HG02642 (cell line): ENCODE results near the gene BMAL1.

ENCODE experiments used
- ATAC-seq: cut with Tn5 transposase; IDR thresholded peaks from one replicate; pipeline ENCODE4 v1.9.1; 2021; ENCODE audit warnings: mild to moderate bottlenecking; ENCODE audit not compliant: unreplicated experiment, poor library complexity

Gene BMAL1

GRCh38 chr11:13289081-13289480 is 11.5 kb downstream of the BMAL1 start:
- no peak for ATAC-seq

- ATAC-seq = no peak
Measured at GRCh38 chr11:13290221-13290980, 12.8 kb downstream of the BMAL1 start.

GRCh38 chr11:13291361-13291760 is 13.8 kb downstream of the BMAL1 start:
- no peak for ATAC-seq

GRCh38 chr11:13291800-13292199 is 14.2 kb downstream of the BMAL1 start:
- ATAC-seq = no peak

- no peak for ATAC-seq
Measured at GRCh38 chr11:13292970-13293369, 15.4 kb downstream of the BMAL1 start.

GRCh38 chr11:13294178-13294577 is 16.6 kb downstream of the BMAL1 start:
- no peak for ATAC-seq

GRCh38 chr11:13294771-13295579 is 17.4 kb downstream of the BMAL1 start:
- ATAC-seq = no peak

GRCh38 chr11:13297308-13297916 is 19.8 kb downstream of the BMAL1 start:
- ATAC-seq = no peak

- no peak for ATAC-seq
Measured at GRCh38 chr11:13297917-13298356, 20.3 kb downstream of the BMAL1 start.

GRCh38 chr11:13298765-13299164 is 21.2 kb downstream of the BMAL1 start:
- ATAC-seq = no peak

- ATAC-seq = no peak
Measured at GRCh38 chr11:13301522-13301921, 23.9 kb downstream of the BMAL1 start.

GRCh38 chr11:13302420-13302958 is 24.9 kb downstream of the BMAL1 start:
- no peak for ATAC-seq

- no peak for ATAC-seq
Measured at GRCh38 chr11:13303668-13304649, 26.4 kb downstream of the BMAL1 start.

- no peak for ATAC-seq
Measured at GRCh38 chr11:13304655-13305335, 27.2 kb downstream of the BMAL1 start.

- no peak for ATAC-seq
Measured at GRCh38 chr11:13308704-13309103, 31.1 kb downstream of the BMAL1 start.

- no peak for ATAC-seq
Measured at GRCh38 chr11:13309156-13309555, 31.6 kb downstream of the BMAL1 start.

- ATAC-seq = no peak
Measured at GRCh38 chr11:13310443-13310842, 32.9 kb downstream of the BMAL1 start.

GRCh38 chr11:13311570-13311969 is 34.0 kb downstream of the BMAL1 start:
- ATAC-seq = no peak
